Measurements from ENCODE around the gene ITK. TPM values are rescaled to one million over a fixed set of nuclear protein-coding genes. Genes with fewer than 3 reads are reported as not detected.
A peak's percentile ranks its signal among the peaks of the same experiment; 100 is the strongest.

Gene ITK
- total and polyA plus RNA-seq, 2 experiments from 2014 or later = 0.08 TPM; not detected in 1

DNA sequence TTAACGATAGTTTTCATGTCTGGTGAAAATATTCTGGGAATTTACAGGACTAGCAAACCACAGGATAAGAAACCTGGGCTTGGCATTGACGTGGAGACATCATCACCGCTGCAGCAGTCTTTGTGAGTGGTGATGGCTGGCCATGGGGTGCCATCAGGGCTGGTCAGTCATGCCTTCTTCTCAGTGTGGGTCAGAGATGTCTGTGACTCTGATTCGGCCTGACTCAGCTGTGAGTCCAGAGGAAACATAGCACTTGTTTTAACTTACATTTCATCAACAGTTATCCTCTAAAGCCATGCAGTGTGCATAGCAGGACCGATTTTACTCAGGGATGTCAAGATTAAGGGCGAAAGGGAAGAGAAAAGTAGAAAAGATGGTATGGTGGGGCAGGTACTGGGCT is 52.1 kb downstream of the ITK start (continued):
- TF ChIP-seq, protein P1, sequence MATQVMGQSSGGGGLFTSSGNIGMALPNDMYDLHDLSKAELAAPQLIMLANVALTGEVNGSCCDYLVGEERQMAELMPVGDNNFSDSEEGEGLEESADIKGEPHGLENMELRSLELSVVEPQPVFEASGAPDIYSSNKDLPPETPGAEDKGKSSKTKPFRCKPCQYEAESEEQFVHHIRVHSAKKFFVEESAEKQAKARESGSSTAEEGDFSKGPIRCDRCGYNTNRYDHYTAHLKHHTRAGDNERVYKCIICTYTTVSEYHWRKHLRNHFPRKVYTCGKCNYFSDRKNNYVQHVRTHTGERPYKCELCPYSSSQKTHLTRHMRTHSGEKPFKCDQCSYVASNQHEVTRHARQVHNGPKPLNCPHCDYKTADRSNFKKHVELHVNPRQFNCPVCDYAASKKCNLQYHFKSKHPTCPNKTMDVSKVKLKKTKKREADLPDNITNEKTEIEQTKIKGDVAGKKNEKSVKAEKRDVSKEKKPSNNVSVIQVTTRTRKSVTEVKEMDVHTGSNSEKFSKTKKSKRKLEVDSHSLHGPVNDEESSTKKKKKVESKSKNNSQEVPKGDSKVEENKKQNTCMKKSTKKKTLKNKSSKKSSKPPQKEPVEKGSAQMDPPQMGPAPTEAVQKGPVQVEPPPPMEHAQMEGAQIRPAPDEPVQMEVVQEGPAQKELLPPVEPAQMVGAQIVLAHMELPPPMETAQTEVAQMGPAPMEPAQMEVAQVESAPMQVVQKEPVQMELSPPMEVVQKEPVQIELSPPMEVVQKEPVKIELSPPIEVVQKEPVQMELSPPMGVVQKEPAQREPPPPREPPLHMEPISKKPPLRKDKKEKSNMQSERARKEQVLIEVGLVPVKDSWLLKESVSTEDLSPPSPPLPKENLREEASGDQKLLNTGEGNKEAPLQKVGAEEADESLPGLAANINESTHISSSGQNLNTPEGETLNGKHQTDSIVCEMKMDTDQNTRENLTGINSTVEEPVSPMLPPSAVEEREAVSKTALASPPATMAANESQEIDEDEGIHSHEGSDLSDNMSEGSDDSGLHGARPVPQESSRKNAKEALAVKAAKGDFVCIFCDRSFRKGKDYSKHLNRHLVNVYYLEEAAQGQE (IDR thresholded peaks at IDR 0.05; ENCODE audit: unreplicated experiment) = no peak
- TF ChIP-seq EZH2 (IDR thresholded peaks at IDR 0.05; ENCODE audit: low read depth, unreplicated experiment) (no peak), ZNF331 (CRISPR knock-in tag; IDR thresholded peaks at IDR 0.05; ENCODE audit: low read depth) (no peak)
- TF ChIP-seq, protein P2, sequence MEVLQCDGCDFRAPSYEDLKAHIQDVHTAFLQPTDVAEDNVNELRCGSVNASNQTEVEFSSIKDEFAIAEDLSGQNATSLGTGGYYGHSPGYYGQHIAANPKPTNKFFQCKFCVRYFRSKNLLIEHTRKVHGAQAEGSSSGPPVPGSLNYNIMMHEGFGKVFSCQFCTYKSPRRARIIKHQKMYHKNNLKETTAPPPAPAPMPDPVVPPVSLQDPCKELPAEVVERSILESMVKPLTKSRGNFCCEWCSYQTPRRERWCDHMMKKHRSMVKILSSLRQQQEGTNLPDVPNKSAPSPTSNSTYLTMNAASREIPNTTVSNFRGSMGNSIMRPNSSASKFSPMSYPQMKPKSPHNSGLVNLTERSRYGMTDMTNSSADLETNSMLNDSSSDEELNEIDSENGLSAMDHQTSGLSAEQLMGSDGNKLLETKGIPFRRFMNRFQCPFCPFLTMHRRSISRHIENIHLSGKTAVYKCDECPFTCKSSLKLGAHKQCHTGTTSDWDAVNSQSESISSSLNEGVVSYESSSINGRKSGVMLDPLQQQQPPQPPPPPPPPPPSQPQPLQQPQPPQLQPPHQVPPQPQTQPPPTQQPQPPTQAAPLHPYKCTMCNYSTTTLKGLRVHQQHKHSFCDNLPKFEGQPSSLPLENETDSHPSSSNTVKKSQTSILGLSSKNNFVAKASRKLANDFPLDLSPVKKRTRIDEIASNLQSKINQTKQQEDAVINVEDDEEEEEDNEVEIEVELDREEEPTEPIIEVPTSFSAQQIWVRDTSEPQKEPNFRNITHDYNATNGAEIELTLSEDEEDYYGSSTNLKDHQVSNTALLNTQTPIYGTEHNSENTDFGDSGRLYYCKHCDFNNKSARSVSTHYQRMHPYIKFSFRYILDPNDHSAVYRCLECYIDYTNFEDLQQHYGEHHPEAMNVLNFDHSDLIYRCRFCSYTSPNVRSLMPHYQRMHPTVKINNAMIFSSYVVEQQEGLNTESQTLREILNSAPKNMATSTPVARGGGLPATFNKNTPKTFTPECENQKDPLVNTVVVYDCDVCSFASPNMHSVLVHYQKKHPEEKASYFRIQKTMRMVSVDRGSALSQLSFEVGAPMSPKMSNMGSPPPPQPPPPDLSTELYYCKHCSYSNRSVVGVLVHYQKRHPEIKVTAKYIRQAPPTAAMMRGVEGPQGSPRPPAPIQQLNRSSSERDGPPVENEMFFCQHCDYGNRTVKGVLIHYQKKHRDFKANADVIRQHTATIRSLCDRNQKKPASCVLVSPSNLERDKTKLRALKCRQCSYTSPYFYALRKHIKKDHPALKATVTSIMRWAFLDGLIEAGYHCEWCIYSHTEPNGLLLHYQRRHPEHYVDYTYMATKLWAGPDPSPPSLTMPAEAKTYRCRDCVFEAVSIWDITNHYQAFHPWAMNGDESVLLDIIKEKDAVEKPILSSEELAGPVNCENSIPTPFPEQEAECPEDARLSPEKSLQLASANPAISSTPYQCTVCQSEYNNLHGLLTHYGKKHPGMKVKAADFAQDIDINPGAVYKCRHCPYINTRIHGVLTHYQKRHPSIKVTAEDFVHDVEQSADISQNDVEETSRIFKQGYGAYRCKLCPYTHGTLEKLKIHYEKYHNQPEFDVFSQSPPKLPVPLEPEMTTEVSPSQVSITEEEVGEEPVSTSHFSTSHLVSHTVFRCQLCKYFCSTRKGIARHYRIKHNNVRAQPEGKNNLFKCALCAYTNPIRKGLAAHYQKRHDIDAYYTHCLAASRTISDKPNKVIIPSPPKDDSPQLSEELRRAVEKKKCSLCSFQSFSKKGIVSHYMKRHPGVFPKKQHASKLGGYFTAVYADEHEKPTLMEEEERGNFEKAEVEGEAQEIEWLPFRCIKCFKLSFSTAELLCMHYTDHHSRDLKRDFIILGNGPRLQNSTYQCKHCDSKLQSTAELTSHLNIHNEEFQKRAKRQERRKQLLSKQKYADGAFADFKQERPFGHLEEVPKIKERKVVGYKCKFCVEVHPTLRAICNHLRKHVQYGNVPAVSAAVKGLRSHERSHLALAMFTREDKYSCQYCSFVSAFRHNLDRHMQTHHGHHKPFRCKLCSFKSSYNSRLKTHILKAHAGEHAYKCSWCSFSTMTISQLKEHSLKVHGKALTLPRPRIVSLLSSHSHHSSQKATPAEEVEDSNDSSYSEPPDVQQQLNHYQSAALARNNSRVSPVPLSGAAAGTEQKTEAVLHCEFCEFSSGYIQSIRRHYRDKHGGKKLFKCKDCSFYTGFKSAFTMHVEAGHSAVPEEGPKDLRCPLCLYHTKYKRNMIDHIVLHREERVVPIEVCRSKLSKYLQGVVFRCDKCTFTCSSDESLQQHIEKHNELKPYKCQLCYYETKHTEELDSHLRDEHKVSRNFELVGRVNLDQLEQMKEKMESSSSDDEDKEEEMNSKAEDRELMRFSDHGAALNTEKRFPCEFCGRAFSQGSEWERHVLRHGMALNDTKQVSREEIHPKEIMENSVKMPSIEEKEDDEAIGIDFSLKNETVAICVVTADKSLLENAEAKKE (CRISPR knock-in tag; IDR thresholded peaks at IDR 0.05) = no peak

DNA sequence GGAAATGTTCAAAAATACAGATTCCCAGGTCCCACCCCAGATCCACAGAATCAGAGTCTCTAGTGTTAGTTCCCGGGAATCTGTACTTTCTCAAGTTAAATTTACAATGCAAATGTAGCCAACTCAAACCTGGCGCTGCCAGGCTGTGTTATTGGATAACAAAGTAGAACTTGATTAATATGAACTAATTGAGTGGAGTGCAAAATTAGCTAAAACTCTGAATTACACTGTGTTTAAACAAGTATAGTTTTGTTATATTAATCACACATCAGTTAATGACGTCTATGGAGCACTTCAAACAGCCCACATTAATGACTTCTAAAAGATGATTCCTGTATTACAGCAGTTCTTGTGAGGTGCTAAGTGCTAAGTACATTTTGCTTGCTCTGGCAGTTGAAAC is 52.9 kb downstream of the ITK start:
- H3K4me2 ChIP-seq = no peak overlapping the region
- TF ChIP-seq STAT1 (IDR thresholded peaks at IDR 0.05; ENCODE audit: unreplicated experiment) = no peak
- TF ChIP-seq, protein P1 (IDR thresholded peaks at IDR 0.05; ENCODE audit: unreplicated experiment) = no peak
- TF ChIP-seq, protein P3, sequence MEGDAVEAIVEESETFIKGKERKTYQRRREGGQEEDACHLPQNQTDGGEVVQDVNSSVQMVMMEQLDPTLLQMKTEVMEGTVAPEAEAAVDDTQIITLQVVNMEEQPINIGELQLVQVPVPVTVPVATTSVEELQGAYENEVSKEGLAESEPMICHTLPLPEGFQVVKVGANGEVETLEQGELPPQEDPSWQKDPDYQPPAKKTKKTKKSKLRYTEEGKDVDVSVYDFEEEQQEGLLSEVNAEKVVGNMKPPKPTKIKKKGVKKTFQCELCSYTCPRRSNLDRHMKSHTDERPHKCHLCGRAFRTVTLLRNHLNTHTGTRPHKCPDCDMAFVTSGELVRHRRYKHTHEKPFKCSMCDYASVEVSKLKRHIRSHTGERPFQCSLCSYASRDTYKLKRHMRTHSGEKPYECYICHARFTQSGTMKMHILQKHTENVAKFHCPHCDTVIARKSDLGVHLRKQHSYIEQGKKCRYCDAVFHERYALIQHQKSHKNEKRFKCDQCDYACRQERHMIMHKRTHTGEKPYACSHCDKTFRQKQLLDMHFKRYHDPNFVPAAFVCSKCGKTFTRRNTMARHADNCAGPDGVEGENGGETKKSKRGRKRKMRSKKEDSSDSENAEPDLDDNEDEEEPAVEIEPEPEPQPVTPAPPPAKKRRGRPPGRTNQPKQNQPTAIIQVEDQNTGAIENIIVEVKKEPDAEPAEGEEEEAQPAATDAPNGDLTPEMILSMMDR (conservative IDR thresholded peaks at IDR 0.05; ENCODE audit: low read depth in 2 of 2) = no peak
- TF ChIP-seq EZH2 (IDR thresholded peaks at IDR 0.05; ENCODE audit: low read depth, unreplicated experiment) = no peak
- no peak for TF ChIP-seq JUNB (IDR thresholded peaks at IDR 0.05; ENCODE audit: unreplicated experiment)
- no peaks in the 10 kb centered on the region for H3K4me1 ChIP-seq (ENCODE audit: insufficient read depth)
- H3K36me3 ChIP-seq (ENCODE audit: insufficient read depth) = no peaks in the 10 kb centered on the region
- H3F3A ChIP-seq (replicated peaks; ENCODE audit: low read depth) = no peaks in the 10 kb centered on the region
- H3K79me2 ChIP-seq (replicated peaks; ENCODE audit: insufficient read depth) = no peaks in the 10 kb centered on the region
- Mint-ChIP-seq H3K9me3 (no peaks in the 10 kb centered on the region), H3K4me3 (no peak overlapping the region), H3K27ac (no peak overlapping the region), H3K36me3 (ENCODE audit: low read depth) (no peaks in the 10 kb centered on the region), H3K27me3 (ENCODE audit: insufficient read depth, low read depth, poor library complexity) (no peaks in the 10 kb centered on the region), H3K4me1 (peaks cover 8% of the 10 kb centered on the region; the same call in 2 of the 3 replicates)
- H2AFZ ChIP-seq = no peak overlapping the region
- H3K9me2 ChIP-seq (ENCODE audit: insufficient read depth) = no peaks in the 10 kb centered on the region
- peak; percentile 55 for DNase-seq (ENCODE audit: low spot score)
- H3K4me3 ChIP-seq = no peak overlapping the region
- no peak overlapping the region for H3K27ac ChIP-seq (ENCODE audit: low read depth)
- no peaks in the 10 kb centered on the region for H4K20me1 ChIP-seq (replicated peaks; ENCODE audit: insufficient read depth)
- H3K27me3 ChIP-seq (ENCODE audit: insufficient read depth) = no peaks in the 10 kb centered on the region
- no peak for ATAC-seq
